ENCODE results near the gene SCGB1C2.
A peak's percentile ranks its signal among the peaks of the same experiment; 100 is the strongest.
"Not testable (repeated sequence)": the region's sequence is repeated elsewhere in the genome, so short reads cannot be mapped to it uniquely, and the experiment has no call there.

SCGB1C2 gene

DNA sequence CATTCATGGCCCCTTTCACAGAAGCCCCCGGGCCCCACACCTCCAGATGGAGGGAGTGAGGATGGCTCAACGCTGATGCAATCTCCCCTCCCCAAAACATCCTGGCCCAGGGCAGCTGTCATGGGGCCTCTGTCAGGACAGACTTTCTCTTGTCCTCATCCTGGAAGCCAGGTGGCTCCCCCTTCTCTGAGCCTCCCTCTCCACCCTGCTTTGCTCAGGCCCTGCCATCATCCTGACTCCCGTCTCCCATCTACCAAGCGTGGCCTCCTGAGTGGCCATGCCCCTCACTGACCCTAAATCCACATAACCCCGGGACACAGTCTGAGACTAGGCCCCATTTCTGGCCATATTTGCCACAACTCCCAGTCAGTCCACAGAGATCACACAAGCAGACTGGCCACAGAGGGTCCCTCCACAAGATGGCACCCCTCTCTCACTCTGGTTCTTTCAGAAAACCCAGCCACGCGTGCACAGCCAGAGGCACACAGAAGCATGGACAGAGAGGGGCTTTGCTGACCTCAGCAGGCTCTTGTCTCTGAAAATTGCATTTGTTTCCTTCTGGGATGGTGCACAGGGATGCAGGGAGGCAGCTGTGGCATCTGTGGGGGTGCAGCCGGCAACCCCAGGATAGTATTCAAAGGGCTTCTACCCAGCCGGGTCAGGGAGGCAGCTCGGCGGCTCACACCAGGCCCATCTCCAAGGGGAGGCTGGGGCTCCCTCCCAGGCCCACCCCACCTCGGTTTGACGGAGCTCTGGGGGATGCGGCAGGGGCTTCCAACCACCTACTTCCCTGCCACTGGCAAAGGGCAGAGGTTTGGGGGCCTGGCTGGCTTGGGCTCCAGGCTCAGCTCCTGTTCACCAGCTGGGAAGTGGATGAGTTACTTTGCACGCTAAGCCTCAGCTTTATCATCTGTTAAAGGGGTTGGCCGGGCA lies 27.2 kb downstream of the SCGB1C2 start:
- peak in 9 of 10 donors; percentile 44 to 95 (median 68) for DNase-seq

GRCh38 chr17:165939-166338 lies 28.6 kb downstream of the SCGB1C2 start:
- DNase-seq: no peak
- intact Hi-C loops (cut with DNase I): loop anchor here (2.0 kb wide), 1 partner anchor 221 kb away; no protein-coding TSS in a partner anchor

More for the DNA sequence above, 27.2 kb downstream of the SCGB1C2 start:
- intact Hi-C loops (cut with DNase I): loop anchor here (2.0 kb wide), 1 partner anchor 222 kb away; no protein-coding TSS in a partner anchor

GRCh38 chr17:168614-169013 lies 31.2 kb downstream of the SCGB1C2 start:
- intact Hi-C loops (cut with DNase I): not testable (repeated sequence)

GRCh38 chr17:170130-170670 lies 32.8 kb downstream of the SCGB1C2 start:
- no peak for DNase-seq
- intact Hi-C loops (cut with DNase I): no loop called here

More at GRCh38 chr17:168614-169013, 31.2 kb downstream of the SCGB1C2 start:
- not testable (repeated sequence) for DNase-seq

GRCh38 chr17:171871-172270 lies 34.5 kb downstream of the SCGB1C2 start:
- intact Hi-C loops (cut with DNase I): no loop called here
- peak in 1 of 10 donors; percentile 34 for DNase-seq

DNA sequence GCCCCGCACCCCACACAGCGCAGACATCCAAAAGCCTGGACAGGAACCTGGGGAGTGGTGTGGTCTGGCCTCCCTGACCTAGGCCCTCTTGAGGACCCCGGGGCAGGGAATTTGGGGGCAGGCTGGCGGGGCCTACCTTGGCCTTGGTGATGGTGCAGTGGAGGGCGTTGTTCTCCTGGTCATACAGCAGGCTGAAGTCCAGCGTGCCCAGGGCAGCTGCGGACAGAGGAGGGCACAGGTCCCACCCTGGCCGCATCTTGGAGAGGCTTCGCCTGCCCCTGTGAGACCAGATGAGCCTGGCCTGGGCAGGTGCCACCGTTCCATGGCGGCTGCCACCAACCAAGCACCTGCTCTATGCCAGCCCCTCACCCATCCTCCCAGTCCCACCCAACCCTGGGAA lies 35.0 kb downstream of the SCGB1C2 start:
- intact Hi-C loops (cut with DNase I): no loop called here
- DNase-seq: no peak

DNA sequence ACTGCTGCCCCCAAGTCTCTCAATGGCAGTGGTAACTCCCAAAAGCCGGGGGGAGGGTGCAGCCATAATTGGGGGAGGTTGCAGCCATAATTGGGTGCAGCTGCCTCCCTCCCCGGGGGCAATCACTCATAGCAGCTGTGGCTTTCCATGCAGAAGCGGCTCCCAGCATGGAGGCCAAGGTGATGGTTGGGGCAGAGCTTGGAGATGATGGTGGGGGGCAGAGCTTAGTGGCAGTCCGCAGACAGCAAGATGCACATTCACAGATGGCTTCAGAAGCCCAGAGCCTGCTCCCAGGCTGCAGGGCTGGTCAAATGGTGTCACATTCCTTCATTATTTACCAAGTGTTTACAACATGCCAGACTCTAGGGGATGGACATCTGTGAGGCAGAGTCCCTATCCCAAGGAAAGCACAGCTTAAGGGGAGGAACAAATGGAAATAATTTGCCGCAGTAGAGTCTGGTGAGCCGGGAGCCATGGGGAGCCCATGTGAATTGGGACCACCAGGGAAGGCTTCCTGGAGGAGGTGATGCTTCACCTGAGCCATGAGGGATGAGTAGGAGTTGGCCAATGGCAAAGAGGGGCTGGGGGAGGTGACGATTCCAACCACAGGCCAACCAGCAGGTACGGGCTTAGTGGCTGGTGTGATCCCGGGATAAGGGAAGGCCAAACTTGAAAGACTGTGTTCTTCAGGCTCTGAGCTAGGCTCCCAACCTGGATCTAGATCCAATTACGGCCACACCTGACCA lies 36.0 kb downstream of the SCGB1C2 start:
- DNase-seq: peak in 1 of 10 donors; percentile 2
- intact Hi-C loops (cut with DNase I): no loop called here

GRCh38 chr17:177155-177554 lies 39.8 kb downstream of the SCGB1C2 start:
- peak in 2 of 10 donors; percentile 9 to 41 for DNase-seq
- intact Hi-C loops (cut with DNase I): no loop called here

DNA sequence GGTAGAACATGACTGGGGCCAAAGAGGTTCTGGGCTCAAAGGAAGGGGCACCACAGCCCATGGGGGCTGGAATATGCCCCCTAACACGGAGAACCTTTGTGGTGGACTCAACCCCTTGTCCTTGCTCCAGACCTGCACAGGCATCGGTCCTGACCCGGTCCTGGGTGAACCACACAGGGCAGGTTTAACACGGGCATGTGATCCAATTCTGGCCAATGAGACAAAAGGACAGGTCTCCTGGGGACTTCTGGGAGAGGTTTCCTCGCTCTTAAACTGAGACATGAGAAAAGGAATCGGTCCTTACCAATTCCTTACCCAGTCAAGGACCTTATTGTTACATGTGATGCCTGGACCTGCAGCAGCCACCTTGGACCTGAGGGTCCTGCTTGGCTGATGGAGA lies 40.4 kb downstream of the SCGB1C2 start:
- DNase-seq: peak in 2 of 10 donors; percentile 55 to 58
- intact Hi-C loops (cut with DNase I): no loop called here

DNA sequence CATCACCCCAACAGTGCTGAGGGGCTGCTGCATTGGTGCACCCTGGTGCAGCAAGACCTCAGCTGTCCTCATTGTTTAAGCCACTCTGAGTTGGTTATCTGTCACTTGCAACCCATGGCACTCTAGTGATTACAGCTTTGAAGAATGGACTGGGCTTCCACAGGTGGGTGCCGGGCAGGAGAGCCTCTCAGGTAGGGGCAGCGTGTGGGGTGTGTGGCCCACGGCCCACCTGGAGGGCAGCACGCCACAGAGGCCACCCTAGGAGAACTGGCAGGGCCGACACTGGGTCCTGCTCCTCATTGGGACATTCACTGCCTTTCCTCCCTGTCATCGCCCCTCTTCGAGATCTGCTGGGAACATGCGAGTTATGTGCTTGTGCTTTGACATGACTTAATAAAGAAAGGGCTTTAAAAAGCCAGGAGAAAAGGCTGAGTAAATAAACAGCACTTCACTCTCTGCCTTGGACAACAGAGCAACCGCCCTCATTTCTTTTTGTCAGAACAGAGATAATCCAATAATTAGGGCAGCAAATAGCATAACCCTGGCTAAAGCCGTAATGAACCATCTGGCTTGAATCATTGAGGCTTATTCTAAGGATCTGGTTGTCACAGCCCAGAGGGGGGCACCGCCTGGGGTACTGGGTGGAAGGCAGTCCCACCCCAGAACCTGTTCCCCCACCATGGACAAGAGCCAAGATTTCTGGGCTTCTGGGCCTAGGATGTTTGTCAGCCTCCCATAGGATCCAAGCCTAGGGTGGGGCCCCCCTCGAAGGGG lies 41.1 kb downstream of the SCGB1C2 start:
- intact Hi-C loops (cut with DNase I): no loop called here
- peak in 2 of 10 donors; percentile 24 to 54 for DNase-seq

- intact Hi-C loops (cut with DNase I): no loop called here
- peak in 1 of 10 donors; percentile 52 for DNase-seq
These were observed 41.7 kb downstream of the SCGB1C2 start for GRCh38 chr17:179066-179432.

DNA sequence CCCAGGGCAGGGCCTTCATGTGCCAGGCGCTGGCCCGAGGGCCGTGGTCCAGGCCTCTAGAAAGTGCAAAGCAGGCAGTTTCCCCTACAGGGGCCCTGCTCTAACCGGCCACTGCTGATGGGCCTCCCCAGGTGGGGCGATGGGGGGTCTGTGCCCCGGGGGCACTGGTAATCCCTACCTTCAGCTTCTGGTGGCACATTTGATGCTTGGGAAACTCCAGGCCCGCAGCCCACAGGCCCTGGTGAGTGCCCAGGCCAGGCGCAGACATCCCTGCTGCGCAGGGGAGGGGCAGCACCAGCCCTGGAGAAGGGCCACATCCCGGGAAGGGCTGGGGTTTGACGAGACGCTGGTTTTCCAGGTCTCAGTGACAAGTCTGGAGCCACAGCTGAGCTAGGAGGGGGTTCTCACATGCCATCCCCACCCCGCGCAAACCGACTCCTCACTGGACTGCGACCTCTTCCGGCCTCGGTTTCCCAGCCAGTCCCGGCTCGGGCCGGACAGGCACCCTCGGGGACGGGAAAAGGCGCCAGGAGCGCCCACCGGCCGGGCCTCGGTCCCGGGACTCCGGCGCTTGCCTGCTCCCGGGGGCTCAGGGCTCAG lies 42.5 kb downstream of the SCGB1C2 start:
- peak in 1 of 10 donors; percentile 83 for DNase-seq
- intact Hi-C loops (cut with DNase I): no loop called here

- no peak for DNase-seq
- intact Hi-C loops (cut with DNase I): no loop called here
These were observed 43.2 kb downstream of the SCGB1C2 start for GRCh38 chr17:180381-181244.

DNA sequence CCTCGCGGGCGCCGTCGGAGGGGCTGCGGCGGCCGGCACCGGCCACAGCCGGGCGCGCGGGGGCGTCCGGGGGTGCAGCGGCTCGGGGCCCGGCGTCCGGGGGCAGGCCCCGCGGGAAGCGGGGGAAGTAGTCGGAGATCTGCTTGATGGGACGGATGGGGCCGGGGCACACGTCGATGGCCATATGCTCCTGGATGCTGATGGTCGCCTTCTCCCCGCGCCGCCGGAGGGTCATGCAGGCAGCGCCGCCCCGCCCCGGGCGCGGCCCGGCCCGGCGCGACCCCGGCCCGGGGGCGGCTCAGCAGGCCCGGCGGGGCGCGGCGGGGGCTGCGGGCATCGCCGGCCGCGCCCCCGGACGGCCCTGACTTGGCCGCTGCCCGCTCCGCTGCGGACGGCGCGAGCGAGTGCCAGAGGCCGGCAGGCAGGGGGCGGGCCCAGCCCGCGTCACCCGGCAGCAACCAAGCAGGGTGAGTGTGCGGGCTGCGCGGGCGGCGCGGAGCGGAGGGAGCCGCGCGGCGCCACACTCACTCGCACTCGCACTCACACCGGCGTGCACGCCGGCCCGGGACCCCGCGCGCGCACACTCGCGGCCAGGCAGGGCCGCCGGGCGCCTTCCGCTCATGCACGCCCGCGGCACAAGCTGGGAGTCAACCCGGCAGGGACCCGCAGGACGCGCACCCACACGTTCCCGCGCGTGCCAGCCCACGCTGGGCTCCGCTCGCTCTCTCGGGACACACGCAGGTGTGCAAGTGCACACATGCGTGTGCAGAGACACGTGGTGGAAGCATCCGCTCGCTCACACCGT lies 44.1 kb downstream of the SCGB1C2 start, which contains the start of gene DOC2B:
TSS of gene DOC2B (minus strand) at position 406 of the 805 bp plus-strand sequence. CDS start at position 235, 171 bp downstream.
- DNase-seq: peak in 7 of 10 donors; percentile 34 to 93 (median 47)

DNA sequence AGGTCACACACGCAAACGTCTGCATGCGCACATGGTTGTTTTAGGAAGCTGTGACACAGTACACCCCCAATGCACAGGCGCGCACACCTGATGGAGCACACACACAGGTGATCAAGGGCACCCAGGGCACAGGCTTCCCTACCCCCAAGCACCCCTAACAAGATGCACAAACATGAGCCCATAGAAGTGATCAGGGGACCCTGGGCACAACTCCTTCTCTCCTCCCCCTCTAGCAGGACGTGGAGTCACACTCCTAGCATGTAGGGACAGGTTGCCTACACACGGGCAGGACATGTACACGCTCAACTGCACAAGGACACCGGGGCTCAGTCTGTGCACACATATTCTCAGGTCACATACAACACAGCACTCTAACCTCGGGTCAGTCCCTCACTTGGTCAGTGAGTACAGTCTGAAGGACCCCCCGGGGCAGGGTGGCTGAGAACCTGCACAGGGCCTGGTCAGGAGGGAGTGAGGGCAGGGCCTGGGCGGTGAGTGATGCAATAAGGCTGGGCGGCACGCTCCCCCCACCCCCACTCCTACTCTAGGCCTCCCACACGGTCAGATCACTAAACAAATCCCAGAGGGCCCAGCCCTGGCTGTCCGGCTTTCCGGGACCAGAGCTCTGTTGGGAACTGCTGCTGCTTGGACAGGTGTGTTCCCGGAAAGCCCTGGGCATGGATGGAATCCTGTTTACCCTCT lies 44.8 kb downstream of the SCGB1C2 start:
- DNase-seq: no peak

More for the DNA sequence above, 44.1 kb downstream of the SCGB1C2 start, which contains the start of gene DOC2B:
- intact Hi-C loops (cut with DNase I): no loop called here

DNA sequence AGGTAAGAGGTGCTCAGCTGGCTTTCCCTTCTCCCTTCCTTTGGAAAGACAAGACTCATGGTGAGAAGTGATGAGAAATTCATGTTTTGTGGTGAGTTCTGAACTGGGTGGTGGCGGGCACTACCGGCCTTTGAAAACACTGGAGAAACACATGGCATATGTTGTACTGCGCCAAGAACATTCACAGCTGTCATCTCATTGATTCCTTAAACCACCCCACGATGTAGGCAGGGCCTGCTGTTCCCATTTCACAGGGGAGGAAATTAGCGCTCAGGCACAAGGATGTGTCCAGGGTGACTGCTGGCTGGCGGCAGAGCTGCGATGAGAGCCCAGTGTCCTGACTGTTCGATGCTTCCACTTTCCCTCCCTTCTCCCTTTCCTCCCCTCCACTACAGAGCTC lies 45.7 kb downstream of the SCGB1C2 start:
- intact Hi-C loops (cut with DNase I): no loop called here
- peak in 2 of 10 donors; percentile 43 to 78 for DNase-seq

More for the DNA sequence above, 44.8 kb downstream of the SCGB1C2 start:
- intact Hi-C loops (cut with DNase I): no loop called here
